Muscle of leg (tissue), 11 donors: ENCODE data around the gene POLR1B. TPM values are rescaled to one million over a fixed set of nuclear protein-coding genes. Genes with fewer than 3 reads are reported as not detected.
A peak's percentile ranks its signal among the peaks of the same experiment; 100 is the strongest.
"Not testable (repeated sequence)": the region's sequence is repeated elsewhere in the genome, so short reads cannot be mapped to it uniquely, and the experiment has no call there.

Source experiments
- DNase-seq: peaks from one replicate; pipeline ENCODE4 v3.0.0; 2013
- H3K27ac ChIP-seq: one replicate; pipeline ENCODE4 v1.5.1; 2013; ENCODE audit warnings: mild to moderate bottlenecking, low read length, control low read depth
- H3K27me3 ChIP-seq: one replicate; pipeline ENCODE4 v1.6.1; 2013; ENCODE audit warnings: low read length; ENCODE audit not compliant: control insufficient read depth, insufficient read depth
- H3K36me3 ChIP-seq: one replicate; pipeline ENCODE4 v1.6.1; 2013; ENCODE audit warnings: low read length; ENCODE audit not compliant: control insufficient read depth, insufficient read depth
- H3K4me1 ChIP-seq: one replicate; pipeline ENCODE4 v1.6.1; 2013; ENCODE audit warnings: low read length; ENCODE audit not compliant: control insufficient read depth, insufficient read depth
- H3K4me3 ChIP-seq: one replicate; pipeline ENCODE4 v1.5.1; 2013; ENCODE audit warnings: low read length, control low read depth
- H3K9me3 ChIP-seq: replicated peaks from 2 replicates; pipeline ENCODE4 v1.6.1; 2013; ENCODE audit warnings: low read depth, low read length; ENCODE audit not compliant: control insufficient read depth
- WGBS: methylation state at CpG from one replicate; pipeline ENCODE4 v1.1.5; 2013; ENCODE audit warnings: missing lambda C conversion rate; ENCODE audit not compliant: insufficient coverage; 5-methylcytosine and 5-hydroxymethylcytosine counted together
- polyA plus RNA-seq, 8 donors: library from polyadenylated mRNA; unstranded; fragments of 120-200 nt; gene quantifications; one replicate each; pipeline versions ENCODE4 v1.2.1 to v1.2.3, GENCODE V29; 2013; ENCODE audit warnings: inconsistent platforms in 1 of 8, low replicate concordance in 1 of 8; ENCODE audit not compliant: insufficient read length in 8 of 8, insufficient read depth in 1 of 8
- total RNA-seq: library from RNA; stranded (reverse); fragments of 120-200 nt; gene quantifications from one replicate; pipeline ENCODE4 v1.2.4, GENCODE V29; 2013

POLR1B gene
- total and polyA plus RNA-seq, 9 donors: 10.8 to 18.7 (median 13.6) TPM

DNA sequence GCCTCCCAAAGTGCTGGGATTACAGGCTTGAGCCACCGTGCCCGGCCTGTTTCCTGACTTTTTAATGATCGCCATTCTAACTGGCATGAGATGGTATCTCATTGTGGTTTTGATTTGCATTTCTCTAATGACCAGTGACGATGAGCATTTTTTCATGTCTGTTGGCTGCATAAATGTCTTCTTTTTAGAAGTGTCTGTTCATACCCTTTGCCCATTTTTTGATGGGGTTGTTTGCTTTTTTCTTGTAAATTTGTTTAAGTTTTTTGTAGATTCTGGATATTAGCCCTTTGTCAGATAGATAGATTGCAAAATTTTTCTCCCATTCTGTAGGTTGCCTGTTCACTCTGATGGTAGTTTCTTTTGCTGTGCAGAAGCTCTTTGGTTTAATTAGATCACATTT, 67.1 kb downstream of the POLR1B start:
- not testable (repeated sequence) for H3K4me1 ChIP-seq, H3K9me3 ChIP-seq, H3K36me3 ChIP-seq, DNase-seq, H3K4me3 ChIP-seq, H3K27ac ChIP-seq, H3K27me3 ChIP-seq
- WGBS: no CpG with 5 or more reads among the region's 4 CpGs

DNA sequence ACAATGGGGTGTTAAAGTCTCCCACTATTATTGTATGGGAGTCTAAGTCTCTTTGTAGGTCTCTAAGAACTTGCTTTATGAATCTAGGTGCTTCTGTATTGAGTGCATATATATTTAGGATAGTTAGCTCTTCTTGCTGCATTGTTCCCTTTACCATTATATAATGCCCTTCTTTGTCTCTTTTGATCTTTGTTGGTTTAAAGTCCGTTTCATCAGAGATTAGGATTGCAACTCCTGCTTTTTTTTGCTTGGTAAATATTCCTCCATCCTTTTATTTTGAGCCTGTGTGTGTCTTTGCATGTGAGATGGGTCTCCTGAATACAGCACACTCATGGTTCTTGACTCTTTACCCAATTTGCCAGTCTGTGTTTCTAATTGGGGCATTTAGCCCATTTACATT, 70.0 kb downstream of the POLR1B start:
- H3K36me3 ChIP-seq, H3K4me3 ChIP-seq, H3K9me3 ChIP-seq, H3K4me1 ChIP-seq, H3K27ac ChIP-seq, DNase-seq, H3K27me3 ChIP-seq: not testable (repeated sequence)
- WGBS: no CpG with 5 or more reads among the region's 1 CpG

DNA sequence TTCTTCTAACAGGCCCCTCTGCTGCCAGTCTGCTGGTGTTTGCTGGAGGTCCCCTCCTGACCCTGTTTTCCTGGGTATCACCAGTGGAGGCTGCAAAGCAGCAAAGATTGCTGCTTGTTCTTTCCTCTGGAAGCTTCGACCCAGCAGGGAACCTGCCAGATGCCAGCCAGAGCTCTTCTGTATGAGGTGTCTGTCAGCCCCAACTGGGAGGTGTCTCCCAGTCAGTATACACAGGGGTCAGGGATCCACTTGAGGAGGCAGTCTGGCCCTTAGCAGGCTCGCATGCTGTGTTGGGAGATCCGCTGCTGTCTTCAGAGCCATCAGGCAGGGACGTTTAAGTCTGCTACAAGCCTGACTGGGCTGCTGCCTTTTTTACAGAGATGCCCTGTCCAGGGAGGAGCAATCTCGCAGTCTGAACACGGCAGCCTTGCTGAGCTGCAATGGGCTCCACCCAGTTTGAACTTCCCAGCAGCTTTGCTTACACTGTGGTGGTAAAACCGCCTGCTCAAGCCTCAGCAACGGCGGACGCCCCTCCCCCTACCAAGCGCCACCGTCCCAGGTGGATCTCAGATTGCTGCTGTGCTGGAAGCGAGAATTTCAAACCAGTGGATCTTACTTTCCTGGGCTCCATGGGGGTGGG, 72.1 kb downstream of the POLR1B start:
- no peak overlapping the region for H3K27ac ChIP-seq
- WGBS: 44% methylated on average over 12 of the region's 13 CpGs

DNA sequence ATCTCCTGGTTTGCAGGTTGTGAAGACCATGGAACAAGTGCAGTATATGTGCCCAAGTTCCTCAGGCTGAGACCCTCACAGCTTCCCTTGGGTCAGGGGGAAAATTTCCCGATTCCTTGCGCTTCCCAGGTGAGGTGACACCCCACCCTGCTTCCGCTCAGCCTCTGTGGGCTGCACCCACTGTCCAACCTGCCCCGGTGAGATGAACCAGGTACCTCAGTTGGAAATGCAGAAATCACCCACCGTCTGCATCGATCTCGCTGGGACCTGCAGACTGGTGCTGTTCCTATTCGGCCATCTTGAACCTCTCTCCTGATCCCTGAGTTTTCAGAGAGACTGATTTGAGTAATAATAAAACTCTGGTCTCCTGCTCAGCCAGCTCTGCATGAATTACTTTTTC, 72.8 kb downstream of the POLR1B start:
- WGBS: 98% methylated on average over 4 of the region's 8 CpGs
- no peaks in the 10 kb centered on the region for H3K27me3 ChIP-seq
- H3K36me3 ChIP-seq: no peaks in the 10 kb centered on the region
- no peaks in the 10 kb centered on the region for H3K9me3 ChIP-seq
- no peaks in the 10 kb centered on the region for H3K4me1 ChIP-seq
- H3K4me3 ChIP-seq: no peak overlapping the region
- no peak overlapping the region for H3K27ac ChIP-seq
- DNase-seq: no peak

More for the DNA sequence above, 72.1 kb downstream of the POLR1B start:
- Histone ChIP-seq H3K27me3 (no peaks in the 10 kb centered on the region), H3K36me3 (no peaks in the 10 kb centered on the region), H3K4me3 (no peak overlapping the region), H3K4me1 (no peaks in the 10 kb centered on the region), H3K9me3 (no peaks in the 10 kb centered on the region)
- DNase-seq: no peak

DNA sequence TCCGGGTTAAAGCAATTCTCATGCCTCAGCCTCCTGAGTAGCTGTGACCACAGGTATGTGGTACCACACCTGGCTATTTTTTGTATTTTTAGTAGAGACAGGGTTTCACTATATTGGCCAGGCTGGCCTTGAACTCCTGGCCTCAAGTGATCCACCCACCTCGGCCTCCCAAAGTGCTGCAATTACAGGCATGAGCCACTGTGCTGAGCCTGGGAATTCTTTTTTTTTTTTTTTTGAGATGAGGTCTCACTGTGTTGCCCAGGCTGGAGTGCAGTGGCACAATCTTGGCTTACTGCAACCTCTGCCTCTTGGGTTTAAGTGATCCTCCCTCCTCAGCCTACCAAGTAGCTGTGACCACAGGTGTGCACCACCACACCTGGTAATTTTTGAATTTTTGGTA, 73.5 kb downstream of the POLR1B start:
- not testable (repeated sequence) for H3K4me3 ChIP-seq, H3K27me3 ChIP-seq, H3K27ac ChIP-seq, H3K9me3 ChIP-seq, H3K36me3 ChIP-seq, H3K4me1 ChIP-seq, DNase-seq
- WGBS: 100% methylated on average over 1 of the region's 2 CpGs

DNA sequence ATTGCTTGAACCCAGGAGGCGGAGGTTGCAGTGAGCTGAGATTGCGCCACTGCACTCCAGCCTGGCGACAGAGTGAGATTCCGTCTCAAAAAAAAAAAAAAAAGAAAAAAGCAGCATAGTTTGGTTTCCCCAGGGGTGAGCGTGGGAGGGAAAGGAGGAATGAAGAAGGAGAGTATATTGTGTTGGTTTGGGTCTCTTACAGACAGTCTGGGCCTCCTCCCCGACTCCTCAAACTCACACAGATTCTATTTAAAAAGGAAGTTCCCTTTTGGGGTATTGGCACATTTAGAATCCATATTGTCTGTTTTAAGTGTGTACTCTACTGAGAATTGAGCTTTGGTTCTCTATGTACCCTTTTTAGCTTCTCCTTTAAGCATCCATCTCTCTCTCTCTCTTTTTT, 76.1 kb downstream of the POLR1B start:
- WGBS: no CpG with 5 or more reads among the region's 6 CpGs
- H3K27ac ChIP-seq: no peak overlapping the region
- H3K4me1 ChIP-seq: no peaks in the 10 kb centered on the region
- no peaks in the 10 kb centered on the region for H3K27me3 ChIP-seq
- H3K9me3 ChIP-seq: no peaks in the 10 kb centered on the region
- no peaks in the 10 kb centered on the region for H3K36me3 ChIP-seq
- no peak for DNase-seq
- no peak overlapping the region for H3K4me3 ChIP-seq

DNA sequence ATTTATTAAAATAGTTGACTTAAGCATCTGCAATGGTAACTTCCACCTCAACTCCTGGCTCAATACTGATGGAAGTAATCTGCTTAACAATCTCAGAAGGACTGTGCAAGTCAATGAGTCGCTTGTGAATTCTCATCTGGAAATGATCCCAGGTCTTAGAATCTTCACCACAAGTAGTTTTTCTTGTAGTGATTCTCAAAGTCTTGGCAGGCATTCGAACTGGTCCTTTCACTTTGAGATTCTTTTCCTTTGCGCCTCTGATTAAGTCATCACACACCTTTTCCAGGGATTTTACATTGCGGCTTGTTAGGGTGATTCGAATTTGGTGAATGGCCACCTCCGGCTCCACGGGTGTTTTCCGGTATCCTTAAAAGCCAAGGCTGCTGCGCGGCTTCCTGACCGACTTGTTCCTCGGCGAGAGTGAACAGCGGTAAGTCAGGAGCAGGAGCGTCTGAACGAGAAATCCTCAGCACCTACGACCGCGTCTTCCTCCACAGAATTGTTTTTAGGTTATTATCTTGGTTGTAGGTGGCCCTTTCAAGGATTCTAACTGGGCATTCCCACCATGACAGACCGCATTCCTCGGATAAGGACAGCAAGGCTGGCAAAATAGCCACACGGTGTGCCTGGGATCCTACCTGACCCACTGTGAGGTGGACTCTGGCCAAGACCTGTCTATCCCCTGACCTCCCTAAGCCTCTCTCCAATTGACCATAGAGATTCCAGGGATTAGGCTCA, 79.7 kb downstream of the POLR1B start:
- Histone ChIP-seq H3K27ac (no peak overlapping the region), H3K9me3 (no peaks in the 10 kb centered on the region), H3K36me3 (no peaks in the 10 kb centered on the region), H3K4me3 (no peak overlapping the region), H3K4me1 (peaks cover 7% of the 10 kb centered on the region), H3K27me3 (no peaks in the 10 kb centered on the region)
- WGBS: 82% methylated on average over 9 of the region's 22 CpGs
- DNase-seq: no peak

DNA sequence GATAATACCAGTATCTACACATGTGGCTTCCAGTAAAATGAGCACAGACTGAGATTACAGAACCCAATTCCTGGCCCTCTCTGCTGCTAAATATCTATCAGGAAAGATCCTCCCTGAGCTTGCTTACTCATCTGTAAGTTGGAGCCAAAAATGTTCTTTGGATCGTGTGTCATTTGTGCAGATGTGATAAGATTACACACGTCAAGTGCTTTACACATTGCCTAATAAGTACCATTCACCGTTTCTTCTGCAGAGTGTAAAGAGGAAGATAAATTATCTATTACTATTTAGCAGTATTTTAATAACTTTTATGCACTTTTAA, 80.2 kb downstream of the POLR1B start:
- Histone ChIP-seq H3K36me3 (no peaks in the 10 kb centered on the region), H3K27me3 (no peaks in the 10 kb centered on the region), H3K4me3 (no peak overlapping the region), H3K9me3 (no peaks in the 10 kb centered on the region), H3K27ac (no peak overlapping the region), H3K4me1 (peaks cover 11% of the 10 kb centered on the region)
- peak; percentile 49 for DNase-seq
- no CpG with 5 or more reads among the region's 3 CpGs for WGBS

DNA sequence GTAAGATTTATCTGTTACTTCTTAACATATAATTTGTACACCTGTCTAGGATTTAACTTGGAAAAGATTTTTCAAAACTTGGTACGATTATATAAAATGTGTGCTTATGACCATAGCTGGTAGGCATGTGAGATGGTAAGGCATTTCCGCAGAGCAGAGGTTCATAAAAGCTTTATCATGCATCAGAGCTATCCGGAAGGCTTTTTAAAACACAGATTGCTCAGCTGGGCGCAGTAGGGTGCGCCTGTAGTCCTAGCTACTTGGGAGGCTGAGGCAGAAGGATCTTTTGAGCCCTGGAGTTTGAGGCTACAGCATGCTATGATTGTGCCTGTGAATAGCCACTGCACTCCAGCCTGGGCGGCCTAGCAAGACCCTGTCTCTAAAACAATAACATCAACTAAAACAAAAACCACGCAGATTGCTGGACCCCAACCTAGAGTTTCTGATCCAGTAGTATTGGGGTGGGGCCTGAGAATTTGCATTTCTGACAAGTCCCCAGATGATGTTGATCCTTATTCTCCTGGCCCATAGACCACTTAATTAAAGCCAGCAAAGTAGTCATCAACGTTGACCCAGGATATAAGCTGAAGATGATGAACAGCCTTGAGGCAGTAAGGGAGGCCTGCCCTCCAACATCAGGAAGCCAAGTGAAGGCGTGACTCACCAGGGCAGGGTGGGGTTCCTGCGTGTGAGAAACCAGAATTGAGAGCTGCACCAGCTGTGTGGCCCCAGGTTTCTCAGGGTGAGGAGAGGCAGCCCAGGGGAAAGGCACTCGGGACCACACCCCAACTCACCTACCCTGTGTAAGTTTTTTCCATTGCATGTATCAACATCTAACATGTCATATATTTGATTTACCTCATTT, 81.9 kb downstream of the POLR1B start:
- Histone ChIP-seq H3K4me1 (peaks cover 14% of the 10 kb centered on the region), H3K36me3 (no peaks in the 10 kb centered on the region), H3K27me3 (no peaks in the 10 kb centered on the region), H3K27ac (no peak overlapping the region), H3K4me3 (no peak overlapping the region), H3K9me3 (no peaks in the 10 kb centered on the region)
- 96% methylated on average over 5 of the region's 11 CpGs for WGBS
- no peak for DNase-seq

DNA sequence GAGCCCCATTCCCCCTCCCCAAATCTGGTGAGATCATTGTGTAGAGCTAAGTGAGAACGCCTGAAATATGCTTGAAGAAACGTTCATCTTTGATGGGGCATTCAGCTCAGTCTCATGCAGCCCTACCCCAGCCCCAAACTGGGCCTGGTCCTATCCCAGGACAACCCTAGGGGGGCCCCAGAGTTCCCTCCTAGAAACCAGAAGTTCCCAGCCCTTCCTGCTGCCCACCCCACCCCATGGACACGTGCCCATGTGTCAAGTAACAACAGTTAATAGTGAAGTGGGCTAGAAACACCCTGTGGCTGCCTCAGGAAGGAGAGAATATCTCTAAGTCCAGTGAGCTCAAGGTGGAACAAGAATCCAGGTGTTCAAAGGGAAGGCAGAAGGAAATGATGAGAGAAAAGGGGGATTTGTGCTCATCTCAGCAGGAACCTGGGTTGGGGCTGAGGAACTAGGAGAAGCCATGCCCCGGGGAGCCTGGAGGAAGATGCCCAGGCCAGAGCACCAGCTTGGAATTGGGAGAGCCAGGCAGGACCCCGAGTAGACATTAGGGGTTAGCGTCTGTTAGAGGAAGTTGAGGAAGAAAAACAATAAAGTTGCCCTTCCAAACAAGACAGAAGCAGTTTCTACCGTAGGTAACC, 83.3 kb downstream of the POLR1B start:
- 100% methylated on average over 1 of the region's 7 CpGs for WGBS
- H3K27ac ChIP-seq: no peak overlapping the region
- DNase-seq: no peak
- peaks cover 20% of the 10 kb centered on the region for H3K4me1 ChIP-seq
- no peaks in the 10 kb centered on the region for H3K36me3 ChIP-seq
- H3K4me3 ChIP-seq: no peak overlapping the region
- H3K27me3 ChIP-seq: no peaks in the 10 kb centered on the region
- no peaks in the 10 kb centered on the region for H3K9me3 ChIP-seq
